LNCaP clone FGC (cell line): ENCODE data around the gene TRIAP1.

Experiments
- DNase-seq: peaks from one replicate; pipeline ENCODE4 v3.0.0-alpha.2; 2011; ENCODE audit warnings: low read depth
- H3K4me3 ChIP-seq: 2 replicates; pipeline ENCODE4 v1.5.1; 2011; ENCODE audit warnings: mild to moderate bottlenecking, low read depth, low read length, control low read depth
- CTCF ChIP-seq: IDR thresholded peaks from 2 replicates; pipeline ENCODE4 v1.5.1; 2012; ENCODE audit warnings: mild to moderate bottlenecking; ENCODE audit not compliant: control insufficient read depth, insufficient read depth; ENCODE audit errors: extremely low read depth

Gene TRIAP1

GRCh38 chr12:120474616-120474960 lies 28.4 kb upstream of the TRIAP1 start:
- peak; percentile 87 for DNase-seq
- TF ChIP-seq CTCF = no peak
- H3K4me3 ChIP-seq = peak overlapping the region; percentile 30

GRCh38 chr12:120473807-120474615 lies 27.8 kb upstream of the TRIAP1 start:
- DNase-seq = no peak
- H3K4me3 ChIP-seq = peak overlapping the region; percentile 30
- no peak for TF ChIP-seq CTCF

- TF ChIP-seq CTCF = no peak
- H3K4me3 ChIP-seq = no peak overlapping the region
- DNase-seq = no peak
Measured at GRCh38 chr12:120472521-120472920, 26.3 kb upstream of the TRIAP1 start.

- DNase-seq = no peak
- no peak for TF ChIP-seq CTCF
- peak overlapping the region; percentile 82 for H3K4me3 ChIP-seq
Measured at GRCh38 chr12:120470150-120470784, 24.1 kb upstream of the TRIAP1 start.

GRCh38 chr12:120469450-120470149 lies 23.4 kb upstream of the TRIAP1 start, which contains the start of gene SRSF9:
Gene SRSF9, minus strand, starts transcription at chr12:120469748. Its CDS starts 139 bp downstream, at chr12:120469609.
- DNase-seq = peak; percentile 87
- peak within 1 kb of the TSS; percentile 82 for H3K4me3 ChIP-seq
- peak; percentile 96 for TF ChIP-seq CTCF

- no peak for DNase-seq
- 0 out of 2 replicates have a peak, but pooled peaks have one; percentile 20 for TF ChIP-seq CTCF
- peak overlapping the region; percentile 82 for H3K4me3 ChIP-seq
Measured at GRCh38 chr12:120468821-120469449, 22.8 kb upstream of the TRIAP1 start.
